GM18505 (cell line): ENCODE measurements around the gene POLN.
"Not testable (repeated sequence)": the region's sequence is repeated elsewhere in the genome, so short reads cannot be mapped to it uniquely, and the experiment has no call there.

Experiments used
- ATAC-seq: cut with Tn5 transposase; IDR thresholded peaks from one replicate; pipeline ENCODE4 v1.9.1; 2021; ENCODE audit not compliant: unreplicated experiment
- POLR2A ChIP-seq: IDR thresholded peaks from 4 replicates; pipeline ENCODE4 v1.6.1; 2011; ENCODE audit warnings: borderline replicate concordance; ENCODE audit not compliant: insufficient read depth, insufficient read length; ENCODE audit errors: extremely low read depth

The POLN gene

GRCh38 chr4:2178986-2179385 lies 62.9 kb downstream of the POLN start:
- no peak for TF ChIP-seq POLR2A
- ATAC-seq: no peak

DNA sequence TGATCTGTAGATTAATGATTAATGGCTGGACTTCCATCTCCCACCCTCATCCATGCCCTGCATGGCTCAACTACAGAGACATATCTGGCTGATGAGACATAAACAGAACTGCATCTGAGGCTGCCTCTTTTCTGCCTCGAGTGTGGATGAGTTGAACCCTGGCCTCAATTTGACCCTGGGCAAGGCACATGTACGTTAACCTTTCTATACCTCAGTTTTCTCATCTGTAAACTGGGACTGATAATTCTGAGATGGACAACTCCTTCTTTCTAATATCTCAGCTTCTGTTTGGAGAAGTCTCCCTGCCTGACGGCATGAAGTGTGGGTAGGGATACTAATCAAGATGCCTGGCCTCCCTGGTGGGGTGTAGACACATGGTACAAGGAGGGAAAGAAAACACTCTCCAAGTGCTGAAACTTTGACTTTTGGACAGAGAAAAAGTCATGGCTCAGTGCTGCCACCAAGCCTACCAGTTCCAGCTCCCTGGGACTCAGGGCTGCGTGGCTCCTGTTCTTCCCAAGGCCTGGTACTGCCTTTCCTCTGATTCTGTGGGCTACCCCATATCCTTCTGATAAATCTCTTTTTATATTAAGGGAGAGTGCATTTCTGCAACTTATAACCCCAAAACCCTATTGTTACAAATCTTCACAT lies 64.4 kb downstream of the POLN start:
- no peak for ATAC-seq
- no peak for TF ChIP-seq POLR2A

GRCh38 chr4:2175990-2176698 lies 65.8 kb downstream of the POLN start:
- ATAC-seq: no peak

DNA sequence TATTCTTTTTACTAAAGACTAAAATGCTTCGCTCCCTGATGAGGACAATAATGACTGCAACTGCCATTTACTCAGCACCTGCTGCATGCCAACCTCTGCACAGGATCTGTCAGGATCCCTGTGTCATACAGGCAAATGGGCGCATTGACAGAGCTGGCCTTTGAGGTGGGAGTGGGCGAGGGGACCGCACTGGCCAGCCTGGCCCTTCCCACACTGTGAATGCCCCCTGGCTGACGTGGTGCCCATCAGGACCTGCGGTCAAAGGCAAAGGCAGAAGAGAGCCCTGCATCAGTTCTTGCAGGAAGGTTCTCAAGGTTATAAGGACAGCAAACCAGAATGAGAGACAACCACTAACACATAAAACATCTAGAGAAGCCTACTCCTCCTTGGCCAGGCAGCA lies 67.9 kb downstream of the POLN start:
- ATAC-seq: no peak
- no peak for TF ChIP-seq POLR2A

More at GRCh38 chr4:2175990-2176698, 65.8 kb downstream of the POLN start:
- TF ChIP-seq POLR2A: no peak

- TF ChIP-seq POLR2A: no peak
- ATAC-seq: no peak
These were observed 69.2 kb downstream of the POLN start for GRCh38 chr4:2172627-2173231.

- ATAC-seq: no peak
These were observed 69.8 kb downstream of the POLN start for GRCh38 chr4:2172161-2172560.

GRCh38 chr4:2168469-2169319 lies 73.2 kb downstream of the POLN start:
- ATAC-seq: no peak
- no peak for TF ChIP-seq POLR2A

More at GRCh38 chr4:2172161-2172560, 69.8 kb downstream of the POLN start:
- TF ChIP-seq POLR2A: no peak

- TF ChIP-seq POLR2A: no peak
These were observed 75.7 kb downstream of the POLN start for GRCh38 chr4:2166253-2166652.

DNA sequence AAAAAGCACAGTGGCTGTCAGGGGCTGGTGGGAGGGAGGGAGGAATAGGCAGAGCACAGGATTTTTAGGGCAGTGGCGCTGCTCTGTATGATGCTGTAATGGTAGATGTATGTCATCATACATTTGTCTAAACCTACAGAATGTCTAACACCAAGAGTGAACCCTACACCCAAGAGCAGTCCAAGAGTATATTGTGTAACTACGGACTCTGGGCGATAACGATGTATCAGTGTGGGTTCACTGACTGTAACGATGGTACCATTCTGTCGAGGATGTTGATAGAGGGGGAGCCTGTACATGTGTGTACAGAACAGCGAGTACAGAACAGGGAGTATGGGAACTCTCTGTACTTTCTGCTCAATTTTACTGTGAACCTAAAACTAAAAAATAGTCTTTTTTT lies 76.5 kb downstream of the POLN start:
- no peak for TF ChIP-seq POLR2A
- no peak for ATAC-seq

More at GRCh38 chr4:2166253-2166652, 75.7 kb downstream of the POLN start:
- no peak for ATAC-seq

DNA sequence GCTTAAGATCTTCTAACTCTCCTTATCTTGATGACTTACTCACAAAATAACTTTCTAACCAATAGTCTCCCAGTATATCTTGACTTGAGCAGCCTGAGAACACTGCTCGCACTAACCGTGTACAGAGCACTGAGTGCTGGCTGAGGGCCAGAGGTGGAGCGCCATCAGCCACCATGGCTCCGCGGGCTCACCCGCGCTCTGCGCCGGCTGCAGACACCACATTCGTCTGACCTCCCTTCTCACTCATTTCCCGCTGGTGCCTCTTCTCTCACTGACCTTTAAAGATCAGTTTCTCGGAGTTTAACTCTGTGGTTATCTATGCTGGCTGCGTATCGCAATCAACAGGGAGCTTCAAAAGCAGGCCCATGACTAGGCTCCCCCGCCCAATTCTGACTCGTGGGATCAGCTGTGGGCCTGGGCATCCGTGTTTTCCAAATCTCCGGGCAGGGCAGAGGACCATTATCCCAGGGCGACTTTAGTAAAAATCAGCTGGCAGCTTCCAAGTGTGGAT lies 78.6 kb downstream of the POLN start:
- no peak for TF ChIP-seq POLR2A
- ATAC-seq: no peak

DNA sequence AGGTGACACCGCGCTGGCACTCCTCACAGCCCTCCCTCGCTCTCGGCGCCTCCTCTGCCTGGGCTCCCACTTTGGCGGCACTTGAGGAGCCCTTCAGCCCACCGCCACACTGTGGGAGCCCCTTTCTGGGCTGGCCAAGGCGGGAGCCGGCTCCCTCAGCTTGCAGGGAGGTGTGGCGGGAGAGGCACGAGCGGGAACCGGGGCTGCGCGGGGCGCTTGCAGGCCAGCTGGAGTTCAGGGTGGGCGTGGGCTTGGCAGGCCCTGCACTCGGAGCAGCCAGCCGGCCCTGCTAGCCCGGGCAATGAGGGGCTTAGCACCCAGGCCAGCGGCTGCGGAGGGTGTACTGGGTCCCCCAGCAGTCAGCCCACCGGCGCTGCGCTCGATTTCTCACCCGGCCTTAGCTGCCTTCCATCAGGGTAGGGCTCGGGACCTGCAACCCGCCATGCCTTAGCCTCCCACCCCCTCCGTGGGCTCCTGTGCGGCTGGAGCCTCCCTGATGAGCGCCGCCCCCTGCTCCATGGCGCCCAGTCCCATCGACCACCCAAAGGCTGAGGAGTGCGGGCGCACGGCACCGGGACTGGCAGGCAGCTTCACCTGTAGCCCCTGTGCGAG lies 80.7 kb downstream of the POLN start:
- not testable (repeated sequence) for ATAC-seq

GRCh38 chr4:2159931-2160330 lies 82.0 kb downstream of the POLN start:
- no peak for ATAC-seq

GRCh38 chr4:2155246-2155645 lies 86.7 kb downstream of the POLN start:
- no peak for ATAC-seq
- TF ChIP-seq POLR2A: no peak

More at GRCh38 chr4:2159931-2160330, 82.0 kb downstream of the POLN start:
- TF ChIP-seq POLR2A: no peak
